Neuron (in vitro differentiated cells): ENCODE results near the gene SUPT3H.

Experiments
- H2AFZ ChIP-seq: one replicate; pipeline ENCODE4 v1.6.1; 2013; ENCODE audit warnings: low read depth, mild to moderate bottlenecking, inconsistent platforms, low read length, moderate library complexity
- H3K27me3 ChIP-seq: one replicate; pipeline ENCODE4 v1.6.1; 2013; ENCODE audit warnings: low read length; ENCODE audit not compliant: insufficient read depth
- H3K36me3 ChIP-seq: one replicate; pipeline ENCODE4 v1.6.1; 2013; ENCODE audit warnings: low read length; ENCODE audit not compliant: insufficient read depth
- H3K4me1 ChIP-seq: one replicate; pipeline ENCODE4 v1.6.1; 2013; ENCODE audit warnings: low read length; ENCODE audit not compliant: insufficient read depth
- H3K4me3 ChIP-seq: 2 replicates; pipeline ENCODE4 v1.5.1; 2013; ENCODE audit warnings: mild to moderate bottlenecking, low read length, moderate library complexity
- H3K9me3 ChIP-seq: one replicate; pipeline ENCODE4 v1.6.1; 2013; ENCODE audit warnings: low read length

The SUPT3H gene

DNA sequence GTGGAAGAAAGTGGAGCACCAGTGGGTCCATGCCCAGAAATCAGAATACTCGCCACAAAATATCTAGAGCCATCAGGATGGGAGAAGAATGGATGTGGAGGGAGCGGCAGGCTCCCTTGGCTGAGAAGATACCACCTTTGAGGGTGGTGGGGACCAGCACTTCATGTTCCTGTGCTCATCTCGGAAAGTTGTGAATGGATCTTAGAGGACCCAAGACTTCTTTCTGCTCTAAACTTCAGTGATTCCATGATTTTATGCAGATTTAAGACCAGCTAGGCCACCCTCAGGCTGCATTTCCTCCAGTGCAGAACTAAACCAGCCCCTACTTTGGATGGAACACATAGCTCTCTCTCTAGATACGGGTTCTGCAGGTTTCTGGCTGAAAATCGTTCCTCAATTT lies 573.7 kb downstream of the SUPT3H start:
- peaks cover 16% of the 10 kb centered on the region for H3K4me1 ChIP-seq
- no peaks in the 10 kb centered on the region for H3K36me3 ChIP-seq
- H3K4me3 ChIP-seq, result no peak overlapping the region
- H2AFZ ChIP-seq, result no peak overlapping the region
- H3K9me3 ChIP-seq, result no peaks in the 10 kb centered on the region
- H3K27me3 ChIP-seq, result no peaks in the 10 kb centered on the region

DNA sequence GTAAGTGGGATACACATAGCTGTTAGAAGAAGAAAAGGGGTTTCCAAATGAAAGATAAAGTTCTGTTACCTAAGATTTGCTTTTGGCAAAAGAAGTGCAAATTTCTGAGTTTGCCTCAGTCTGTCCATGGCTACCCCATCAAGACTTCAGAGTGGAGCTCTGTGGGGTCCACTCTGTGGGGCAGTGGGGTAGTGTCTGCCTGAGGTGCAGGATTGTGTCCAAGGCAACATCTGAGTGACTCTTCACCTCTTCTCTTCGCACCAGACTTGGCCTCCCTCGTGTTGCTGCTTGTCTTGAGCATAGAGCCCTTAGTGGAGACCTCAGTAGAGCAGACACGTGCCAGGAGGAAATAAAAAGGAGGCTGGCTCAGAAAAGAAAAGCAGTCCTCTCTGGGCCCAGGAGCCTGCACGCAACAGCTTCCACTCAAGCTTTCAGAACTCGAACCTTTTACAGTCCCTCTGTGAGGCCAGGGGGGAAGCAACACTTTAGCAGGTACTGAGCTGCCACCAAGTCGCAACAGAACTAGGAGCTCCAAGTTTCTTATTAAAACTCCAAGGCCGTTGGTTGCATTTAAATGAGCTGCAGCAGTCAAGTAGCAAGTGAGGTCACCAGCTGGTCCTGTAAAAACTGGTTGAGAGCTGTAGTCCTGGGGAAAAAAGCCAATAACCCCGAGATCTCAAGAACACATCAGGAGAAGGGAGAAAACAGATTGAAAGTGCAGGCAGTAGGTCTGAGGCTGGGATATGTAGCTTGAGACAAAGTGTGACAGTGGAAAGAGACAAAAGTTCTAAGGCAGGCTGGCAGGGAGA lies 576.7 kb downstream of the SUPT3H start:
- peaks cover 7% of the 10 kb centered on the region for H3K4me1 ChIP-seq
- H3K4me3 ChIP-seq, result no peak overlapping the region
- no peaks in the 10 kb centered on the region for H3K36me3 ChIP-seq
- no peaks in the 10 kb centered on the region for H3K9me3 ChIP-seq
- no peak overlapping the region for H2AFZ ChIP-seq
- no peaks in the 10 kb centered on the region for H3K27me3 ChIP-seq

DNA sequence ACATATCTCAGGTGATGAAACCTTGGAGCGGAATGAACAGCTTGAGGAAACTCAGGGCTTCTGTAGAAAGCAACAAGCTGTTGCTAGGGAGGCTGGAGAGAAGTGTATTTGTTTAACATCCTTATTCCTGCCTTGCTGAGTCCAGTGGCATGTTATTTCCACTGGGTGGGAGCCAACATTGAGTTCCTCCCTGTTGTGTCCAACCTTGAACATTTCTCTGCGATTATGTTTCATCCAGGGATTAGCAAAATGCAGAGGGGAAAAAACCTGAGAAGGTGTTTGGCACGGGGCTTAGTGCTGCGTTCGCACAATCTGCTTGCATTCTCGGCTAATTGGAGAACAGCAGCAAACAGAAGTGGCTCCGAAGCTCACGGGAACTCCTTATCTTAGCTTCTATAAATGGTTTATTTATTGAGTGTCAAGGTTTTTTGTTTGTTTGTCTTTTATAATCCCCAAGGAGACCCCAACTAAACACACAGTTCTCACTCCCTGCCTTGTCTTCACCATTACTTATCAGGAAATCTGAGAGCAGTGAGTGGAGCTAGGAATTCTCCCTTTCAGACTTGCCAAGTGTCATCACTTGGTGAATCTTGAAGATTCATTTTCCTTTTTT lies 577.5 kb downstream of the SUPT3H start:
- Histone ChIP-seq H2AFZ (no peak overlapping the region), H3K4me3 (no peak overlapping the region)

DNA sequence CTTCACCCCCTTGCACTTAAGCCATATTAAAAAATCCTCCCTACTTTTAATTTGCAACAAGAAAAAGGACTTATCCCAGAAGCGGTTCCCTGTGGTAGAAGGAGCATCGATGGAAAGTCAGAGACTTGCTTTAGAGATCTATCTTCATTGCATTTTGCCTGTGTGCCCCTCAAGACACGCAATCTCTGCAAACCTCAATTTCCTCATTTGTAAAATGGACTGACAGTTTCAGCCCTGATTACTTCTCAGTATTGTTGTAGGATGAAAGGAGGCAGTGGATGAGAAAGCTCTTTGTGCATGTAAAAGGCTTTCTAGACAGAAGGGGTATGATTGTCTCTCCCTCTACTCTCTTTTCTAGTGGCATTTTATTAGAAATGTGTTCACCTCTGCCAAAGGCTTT lies 580.0 kb downstream of the SUPT3H start:
- no peak overlapping the region for H3K4me3 ChIP-seq
- no peaks in the 10 kb centered on the region for H3K27me3 ChIP-seq
- H3K4me1 ChIP-seq, result peaks cover 16% of the 10 kb centered on the region
- H3K36me3 ChIP-seq, result no peaks in the 10 kb centered on the region
- H3K9me3 ChIP-seq, result no peaks in the 10 kb centered on the region
- H2AFZ ChIP-seq, result no peak overlapping the region

More for the DNA sequence above, 577.5 kb downstream of the SUPT3H start:
- Histone ChIP-seq H3K9me3 (no peaks in the 10 kb centered on the region), H3K4me1 (peaks cover 7% of the 10 kb centered on the region), H3K36me3 (no peaks in the 10 kb centered on the region), H3K27me3 (no peaks in the 10 kb centered on the region)

DNA sequence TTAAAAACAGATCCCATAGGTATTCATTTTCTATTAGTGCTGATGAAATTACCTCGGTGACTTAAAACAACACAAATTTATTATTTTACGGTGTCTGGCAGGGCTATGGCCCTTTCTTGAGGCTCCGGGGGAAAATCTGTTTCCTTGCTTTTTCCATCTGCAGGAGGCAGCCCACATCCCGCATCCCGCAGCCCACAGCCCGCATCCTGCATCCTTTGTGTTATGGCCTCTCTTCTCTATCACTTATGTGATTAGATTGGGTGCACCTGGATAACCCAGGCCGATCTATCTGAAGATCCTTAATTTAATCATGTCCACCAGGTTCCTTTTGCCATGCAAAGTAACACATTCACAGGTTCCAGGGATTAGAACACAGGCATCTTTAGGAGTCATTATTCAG lies 582.4 kb downstream of the SUPT3H start:
- Histone ChIP-seq H2AFZ (no peak overlapping the region), H3K4me3 (no peak overlapping the region), H3K9me3 (no peaks in the 10 kb centered on the region), H3K4me1 (peaks cover 9% of the 10 kb centered on the region), H3K36me3 (no peaks in the 10 kb centered on the region), H3K27me3 (no peaks in the 10 kb centered on the region)

DNA sequence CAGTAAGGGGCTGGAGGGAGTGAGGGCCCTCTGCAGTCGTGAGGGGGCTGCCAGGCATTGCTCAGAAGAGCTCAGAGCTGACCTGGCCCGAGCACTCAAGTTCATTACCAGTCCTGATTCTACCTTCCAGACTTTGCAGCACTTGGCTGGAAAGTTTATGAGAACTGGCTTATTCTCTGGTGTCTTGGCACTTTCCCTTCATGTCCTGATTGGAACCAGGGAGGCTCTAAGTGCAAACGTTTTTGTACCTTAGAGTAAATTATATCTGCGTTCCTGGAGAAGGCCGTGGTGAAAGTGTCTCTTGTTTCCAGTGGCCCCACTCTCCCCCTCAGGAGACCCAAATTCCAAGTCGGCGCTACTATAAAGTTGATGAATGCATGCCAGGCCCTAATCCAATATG lies 587.9 kb downstream of the SUPT3H start:
- peaks cover 9% of the 10 kb centered on the region for H3K4me1 ChIP-seq
- H3K4me3 ChIP-seq, result no peak overlapping the region
- no peaks in the 10 kb centered on the region for H3K36me3 ChIP-seq
- H3K27me3 ChIP-seq, result no peaks in the 10 kb centered on the region
- H2AFZ ChIP-seq, result no peak overlapping the region
- H3K9me3 ChIP-seq, result no peaks in the 10 kb centered on the region

DNA sequence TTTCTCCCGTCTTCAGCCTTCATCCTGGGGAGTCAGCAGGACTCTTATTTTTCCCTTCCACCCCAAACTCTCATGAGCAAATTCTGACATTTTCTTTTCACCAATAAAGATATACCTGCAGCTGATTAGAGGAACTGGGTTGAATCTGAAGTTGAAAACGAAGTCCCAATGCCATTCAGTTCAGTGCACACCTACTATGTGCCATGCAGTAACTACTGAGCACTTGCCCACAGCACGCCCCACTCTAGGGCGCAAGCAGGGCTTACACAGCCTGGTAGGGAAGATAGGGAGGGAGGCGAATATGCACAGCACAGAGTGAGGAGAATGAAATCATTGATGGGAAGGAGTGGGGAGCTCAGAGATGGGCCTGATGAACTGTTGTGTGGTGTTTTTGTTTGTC lies 588.7 kb downstream of the SUPT3H start:
- Histone ChIP-seq H3K9me3 (peaks cover 5% of the 10 kb centered on the region), H3K36me3 (no peaks in the 10 kb centered on the region), H3K27me3 (no peaks in the 10 kb centered on the region), H2AFZ (no peak overlapping the region), H3K4me1 (peaks cover 4% of the 10 kb centered on the region), H3K4me3 (no peak overlapping the region)

DNA sequence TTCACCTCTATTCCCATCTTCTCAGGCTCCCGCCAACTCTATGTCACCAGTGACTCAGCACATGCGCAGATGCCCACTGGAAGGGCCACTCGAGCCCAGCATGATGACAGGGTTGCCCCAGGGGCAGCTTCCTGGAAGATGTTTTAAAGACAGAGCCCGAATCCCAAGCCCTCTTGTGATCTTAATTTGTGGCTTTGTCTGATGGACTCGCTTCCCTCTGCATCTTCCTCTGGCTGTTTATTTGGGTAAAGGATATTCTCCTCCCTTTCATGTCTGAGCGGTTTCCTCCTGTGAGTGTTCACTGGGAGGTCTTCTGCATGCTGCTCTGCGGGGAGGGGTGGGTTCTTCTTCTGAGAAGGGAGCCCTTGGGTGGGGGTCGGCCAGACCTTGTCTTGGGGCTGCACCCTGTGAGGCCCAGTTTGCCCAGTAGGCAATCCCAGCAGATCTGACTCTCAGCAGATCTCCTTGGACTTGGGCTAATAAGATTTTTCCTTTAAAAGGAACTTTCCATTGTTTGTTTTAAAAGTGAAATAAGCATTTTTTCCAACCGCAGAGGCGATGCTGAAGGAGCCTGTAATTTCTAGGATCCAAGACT lies 589.2 kb downstream of the SUPT3H start:
- Histone ChIP-seq H2AFZ (no peak overlapping the region), H3K27me3 (no peaks in the 10 kb centered on the region), H3K4me1 (no peaks in the 10 kb centered on the region), H3K36me3 (no peaks in the 10 kb centered on the region), H3K9me3 (peaks cover 5% of the 10 kb centered on the region), H3K4me3 (no peak overlapping the region)

DNA sequence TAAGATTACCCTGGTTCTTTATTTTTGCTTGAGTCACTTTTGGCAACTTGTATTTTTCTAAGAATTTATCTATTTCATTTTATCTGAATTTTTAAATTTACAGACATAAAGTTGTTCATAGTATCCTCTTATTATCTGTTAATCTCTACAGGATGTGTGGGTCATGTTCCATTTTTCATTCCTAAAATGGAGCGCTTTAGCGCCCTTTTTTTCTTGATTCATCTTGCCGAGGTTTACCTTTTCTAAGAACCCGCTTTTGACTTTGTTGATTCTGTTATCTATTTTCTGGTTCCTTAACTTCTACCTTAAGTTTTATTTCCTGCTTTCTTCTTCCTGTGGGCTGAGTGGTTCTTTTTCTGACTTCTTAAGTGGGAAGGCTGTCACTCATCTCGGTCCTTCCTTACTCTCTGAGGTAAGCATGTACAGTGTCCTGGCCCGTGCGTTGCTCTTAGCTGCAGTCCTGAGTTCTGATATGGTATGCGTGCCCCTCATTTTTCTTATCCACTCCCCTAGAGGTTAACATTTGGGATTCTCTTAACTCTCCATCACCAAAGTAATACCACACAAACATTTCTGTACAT lies 590.4 kb downstream of the SUPT3H start:
- H3K27me3 ChIP-seq, result no peaks in the 10 kb centered on the region
- no peaks in the 10 kb centered on the region for H3K36me3 ChIP-seq
- H2AFZ ChIP-seq, result no peak overlapping the region
- peaks cover 5% of the 10 kb centered on the region for H3K9me3 ChIP-seq
- no peak overlapping the region for H3K4me3 ChIP-seq
- no peaks in the 10 kb centered on the region for H3K4me1 ChIP-seq

DNA sequence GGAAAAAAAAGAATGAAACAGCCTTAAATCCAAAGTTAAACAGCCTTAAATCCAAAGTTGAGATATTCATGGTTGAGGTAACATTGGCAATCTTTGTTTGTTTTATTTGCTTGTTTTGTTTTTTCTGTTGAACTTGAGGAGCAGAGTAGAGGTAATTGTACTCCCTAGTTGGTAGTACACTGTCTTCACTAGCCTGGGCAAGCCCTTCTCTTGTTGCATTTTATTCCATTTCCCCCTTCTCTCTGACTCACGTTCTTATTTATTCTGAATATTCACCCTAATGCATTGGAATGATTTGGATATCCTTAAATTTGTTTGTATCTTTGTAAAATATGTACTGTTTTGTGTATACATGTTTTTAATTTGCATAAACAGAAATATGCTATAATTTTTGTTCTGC lies 592.6 kb downstream of the SUPT3H start:
- peaks cover 5% of the 10 kb centered on the region for H3K9me3 ChIP-seq
- H3K27me3 ChIP-seq, result no peaks in the 10 kb centered on the region
- no peak overlapping the region for H3K4me3 ChIP-seq
- H2AFZ ChIP-seq, result no peak overlapping the region
- no peaks in the 10 kb centered on the region for H3K4me1 ChIP-seq
- H3K36me3 ChIP-seq, result no peaks in the 10 kb centered on the region

DNA sequence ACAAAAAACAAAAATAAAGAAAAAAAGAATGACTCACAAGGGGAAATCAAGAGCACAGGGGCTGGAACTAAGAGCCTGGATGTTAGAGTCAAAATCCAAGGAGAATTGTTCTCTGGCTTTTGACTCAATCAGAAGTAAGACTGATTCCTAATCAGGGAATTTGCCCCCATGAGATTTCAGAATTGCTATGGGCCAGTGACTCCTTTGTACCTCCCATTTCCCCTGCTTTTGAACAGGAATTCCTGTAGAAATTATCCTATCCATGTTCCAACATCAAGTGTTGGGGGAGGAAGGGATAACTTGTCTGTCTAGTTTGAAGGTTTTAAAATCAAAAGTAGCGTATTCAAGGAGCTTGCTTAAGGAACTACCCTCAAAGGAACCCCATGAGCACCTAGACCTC lies 593.5 kb downstream of the SUPT3H start:
- H3K27me3 ChIP-seq, result no peaks in the 10 kb centered on the region
- H3K4me1 ChIP-seq, result no peaks in the 10 kb centered on the region
- no peak overlapping the region for H2AFZ ChIP-seq
- H3K4me3 ChIP-seq, result no peak overlapping the region
- peaks cover 5% of the 10 kb centered on the region for H3K9me3 ChIP-seq
- H3K36me3 ChIP-seq, result no peaks in the 10 kb centered on the region

DNA sequence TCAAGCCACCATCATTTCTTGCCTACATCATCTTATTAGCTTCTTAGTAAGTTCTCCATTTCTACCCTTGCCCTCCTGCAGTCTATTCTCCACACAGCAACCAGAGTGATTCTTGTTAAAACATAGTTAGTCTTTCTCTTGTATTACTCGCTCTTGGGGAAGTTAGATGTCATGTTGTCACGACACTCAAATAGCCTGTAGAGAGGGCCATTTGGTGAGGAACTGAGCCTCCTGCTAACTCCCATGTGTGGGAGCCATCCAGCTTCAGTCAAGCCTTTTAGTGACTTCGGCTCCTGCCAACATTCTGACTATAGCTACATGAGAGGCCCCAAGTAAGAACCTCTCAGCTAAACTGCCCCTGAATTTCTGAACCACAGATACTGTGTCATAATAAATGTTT lies 594.8 kb downstream of the SUPT3H start:
- no peaks in the 10 kb centered on the region for H3K4me1 ChIP-seq
- H3K9me3 ChIP-seq, result peaks cover 5% of the 10 kb centered on the region
- peak overlapping the region; percentile 49 for H2AFZ ChIP-seq
- no peak overlapping the region for H3K4me3 ChIP-seq
- no peaks in the 10 kb centered on the region for H3K27me3 ChIP-seq
- H3K36me3 ChIP-seq, result no peaks in the 10 kb centered on the region

DNA sequence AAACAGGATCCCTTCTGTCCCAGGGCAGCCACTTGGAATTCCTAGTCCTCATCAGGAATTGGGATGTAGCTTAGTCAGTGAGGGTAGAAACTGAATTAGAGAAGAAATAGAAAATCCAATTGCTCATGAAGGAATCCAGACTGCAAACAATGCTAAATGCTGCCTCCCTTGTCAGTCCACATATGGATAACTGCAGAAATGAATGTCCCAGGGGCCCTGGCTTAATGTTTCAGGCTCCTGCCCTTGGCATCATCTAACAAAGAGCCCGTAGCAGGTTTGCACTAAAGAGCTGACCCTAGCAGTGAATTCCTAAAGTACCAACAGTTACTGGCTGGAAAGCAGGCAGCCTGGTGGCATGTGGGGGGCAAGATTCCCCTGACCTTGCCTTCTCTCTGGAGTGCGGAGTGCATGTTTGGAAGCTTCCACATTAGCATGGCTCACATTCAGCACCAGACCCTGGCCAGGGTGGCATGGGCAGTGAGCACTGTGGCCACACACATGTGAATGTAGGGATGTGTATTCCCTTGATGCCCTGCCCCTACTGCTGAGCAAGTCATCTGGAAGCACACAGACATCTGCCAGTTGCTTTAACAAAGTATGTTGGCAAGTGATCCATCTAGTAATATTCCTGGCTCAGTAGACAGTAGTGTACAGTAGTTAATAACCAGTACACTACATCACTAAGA lies 595.7 kb downstream of the SUPT3H start:
- no peaks in the 10 kb centered on the region for H3K27me3 ChIP-seq
- H3K4me3 ChIP-seq, result no peak overlapping the region
- H3K36me3 ChIP-seq, result no peaks in the 10 kb centered on the region
- no peaks in the 10 kb centered on the region for H3K4me1 ChIP-seq
- H2AFZ ChIP-seq, result no peak overlapping the region
- peaks cover 5% of the 10 kb centered on the region for H3K9me3 ChIP-seq
